ENCODE data around the gene PPP1R13L.

Gene PPP1R13L

GRCh38 chr19:45351401-45351952, 53.4 kb downstream of the PPP1R13L start:
- ATAC-seq = no peak
- TF ChIP-seq BACH2 (CRISPR knock-in tag; IDR thresholded peaks at IDR 0.05; ENCODE audit: borderline replicate concordance) (no peak), PATZ1 (CRISPR knock-in tag; IDR thresholded peaks at IDR 0.05; ENCODE audit: borderline replicate concordance) (no peak), SNAI2 (CRISPR knock-in tag; IDR thresholded peaks at IDR 0.05) (no peak), CSRNP3 (CRISPR knock-in tag; IDR thresholded peaks at IDR 0.05) (no peak), ESRRG (CRISPR knock-in tag; IDR thresholded peaks at IDR 0.05) (no peak), POU6F1 (CRISPR knock-in tag; IDR thresholded peaks at IDR 0.05; ENCODE audit: borderline replicate concordance, low read depth) (no peak), ZNF565 (CRISPR knock-in tag; conservative IDR thresholded peaks at IDR 0.05; ENCODE audit: low read depth) (no peak), PPARA (CRISPR knock-in tag; IDR thresholded peaks at IDR 0.05; ENCODE audit: borderline replicate concordance) (no peak), OSR1 (CRISPR knock-in tag; IDR thresholded peaks at IDR 0.05) (no peak), GLIS3 (CRISPR knock-in tag; IDR thresholded peaks at IDR 0.05) (no peak), TOX (CRISPR knock-in tag; IDR thresholded peaks at IDR 0.05; ENCODE audit: borderline replicate concordance) (no peak), ISL1 (CRISPR knock-in tag; IDR thresholded peaks at IDR 0.05) (no peak)

GRCh38 chr19:45350477-45351058, 54.3 kb downstream of the PPP1R13L start:
- TF ChIP-seq OSR1 (CRISPR knock-in tag; IDR thresholded peaks at IDR 0.05) (no peak), ESRRG (CRISPR knock-in tag; IDR thresholded peaks at IDR 0.05) (no peak), BACH2 (CRISPR knock-in tag; IDR thresholded peaks at IDR 0.05; ENCODE audit: borderline replicate concordance) (no peak), GLIS3 (CRISPR knock-in tag; IDR thresholded peaks at IDR 0.05) (no peak), TCF4 (CRISPR knock-in tag; IDR thresholded peaks at IDR 0.05; ENCODE audit: borderline replicate concordance) (no peak), ZFP30 (CRISPR knock-in tag; IDR thresholded peaks at IDR 0.05) (no peak), CSRNP3 (CRISPR knock-in tag; IDR thresholded peaks at IDR 0.05) (no peak), ISL1 (CRISPR knock-in tag; IDR thresholded peaks at IDR 0.05) (no peak), TOX (CRISPR knock-in tag; IDR thresholded peaks at IDR 0.05; ENCODE audit: borderline replicate concordance) (no peak), ZFP3 (CRISPR knock-in tag; IDR thresholded peaks at IDR 0.05) (no peak)
- ATAC-seq = no peak

- no peak for ATAC-seq
- TF ChIP-seq TCF4 (CRISPR knock-in tag; IDR thresholded peaks at IDR 0.05; ENCODE audit: borderline replicate concordance) = no peak
- no peak for TF ChIP-seq RARB (CRISPR knock-in tag; IDR thresholded peaks at IDR 0.05)
- no peak for TF ChIP-seq GLIS3 (CRISPR knock-in tag; IDR thresholded peaks at IDR 0.05)
- no peak for TF ChIP-seq CSDC2 (CRISPR knock-in tag; IDR thresholded peaks at IDR 0.05)
- no peak for TF ChIP-seq SNAI2 (CRISPR knock-in tag; IDR thresholded peaks at IDR 0.05)
- TF ChIP-seq ZNF565 (CRISPR knock-in tag; conservative IDR thresholded peaks at IDR 0.05; ENCODE audit: low read depth) = no peak
- no peak for TF ChIP-seq OSR1 (CRISPR knock-in tag; IDR thresholded peaks at IDR 0.05)
- no peak for TF ChIP-seq ZFP30 (CRISPR knock-in tag; IDR thresholded peaks at IDR 0.05)
- TF ChIP-seq ZNF70 (CRISPR knock-in tag; IDR thresholded peaks at IDR 0.05) = no peak
- TF ChIP-seq ARNTL (CRISPR knock-in tag; IDR thresholded peaks at IDR 0.05; ENCODE audit: borderline replicate concordance, low read depth) = no peak
Measured at GRCh38 chr19:45349430-45349941, 55.4 kb downstream of the PPP1R13L start.

- no peak for ATAC-seq
- TF ChIP-seq ARNTL (CRISPR knock-in tag; IDR thresholded peaks at IDR 0.05; ENCODE audit: borderline replicate concordance, low read depth) (no peak), BACH2 (CRISPR knock-in tag; IDR thresholded peaks at IDR 0.05; ENCODE audit: borderline replicate concordance) (no peak), ZFP30 (CRISPR knock-in tag; IDR thresholded peaks at IDR 0.05) (no peak), CREB5 (CRISPR knock-in tag; IDR thresholded peaks at IDR 0.05; ENCODE audit: low read depth) (no peak), GLIS3 (CRISPR knock-in tag; IDR thresholded peaks at IDR 0.05) (no peak), PATZ1 (CRISPR knock-in tag; IDR thresholded peaks at IDR 0.05; ENCODE audit: borderline replicate concordance) (no peak), SNAI2 (CRISPR knock-in tag; IDR thresholded peaks at IDR 0.05) (no peak), TOX (CRISPR knock-in tag; IDR thresholded peaks at IDR 0.05; ENCODE audit: borderline replicate concordance) (no peak), ZNF70 (CRISPR knock-in tag; IDR thresholded peaks at IDR 0.05) (no peak), CSDC2 (CRISPR knock-in tag; IDR thresholded peaks at IDR 0.05) (no peak)
Measured at GRCh38 chr19:45349126-45349415, 55.8 kb downstream of the PPP1R13L start.
